Activated naive CD4-positive, alpha-beta T cell treated with anti-CD3 and anti-CD28 coated beads for 36 hours (primary cell): Measurements from ENCODE around the gene ALPK3. TPM values are rescaled to one million over a fixed set of nuclear protein-coding genes. Genes with fewer than 3 reads are reported as not detected.

Source experiments
- CTCF ChIA-PET: fragments of 350-600 bp; sonication (Branson Sonifier 250); formaldehyde crosslinking; loops from one replicate; lab custom pipeline; 2021; ENCODE audit warnings: antibody characterized with exemption; lab: Charles Lee
- DNase-seq: peaks from one replicate; pipeline ENCODE4 v3.0.0-alpha.2; 2020
- H3K27ac Mint-ChIP-seq: one replicate; pipeline ENCODE4 v1.8.0; 2021; ENCODE audit warnings: mild to moderate bottlenecking, mixed read lengths
- H3K27me3 Mint-ChIP-seq: one replicate; pipeline ENCODE4 v1.8.0; 2021; ENCODE audit warnings: low read depth, mixed read lengths
- H3K36me3 Mint-ChIP-seq: one replicate; pipeline ENCODE4 v1.8.0; 2021; ENCODE audit warnings: low read depth, mixed read lengths
- H3K4me1 Mint-ChIP-seq: one replicate; pipeline ENCODE4 v1.8.0; 2021; ENCODE audit warnings: low read depth, mixed read lengths
- H3K4me3 Mint-ChIP-seq: one replicate; pipeline ENCODE4 v1.8.0; 2021; ENCODE audit warnings: mild to moderate bottlenecking, moderate library complexity, mixed read lengths
- H3K9me3 Mint-ChIP-seq: one replicate; pipeline ENCODE4 v1.8.0; 2021; ENCODE audit warnings: mixed read lengths
- intact Hi-C: fragments of 100-400 bp; cut with micrococcal nuclease; formaldehyde crosslinking; loops from one replicate; pipeline ENCODE4 v1.15.1; 2023
- total RNA-seq, 2 experiments: library from RNA; stranded (reverse); gene quantifications; one replicate each; pipeline ENCODE4 v1.2.3, GENCODE V29; 2021

Gene ALPK3
- total RNA-seq, 2 experiments from 2014 or later, result 0.02 to 0.05 TPM

GRCh38 chr15:84858231-84858630, 41.1 kb downstream of the ALPK3 start:
- intact Hi-C loops, result no loop called here
- H3K9me3 Mint-ChIP-seq, result no peaks in the 10 kb centered on the region
- H3K27me3 Mint-ChIP-seq, result no peaks in the 10 kb centered on the region
- H3K36me3 Mint-ChIP-seq, result no peaks in the 10 kb centered on the region
- no peak overlapping the region for H3K4me3 Mint-ChIP-seq
- no peak for DNase-seq
- CTCF ChIA-PET, result no interaction called here
- H3K4me1 Mint-ChIP-seq, result no peaks in the 10 kb centered on the region
- H3K27ac Mint-ChIP-seq, result no peak overlapping the region

- Mint-ChIP-seq H3K4me3 (no peak overlapping the region), H3K27ac (no peak overlapping the region), H3K9me3 (no peaks in the 10 kb centered on the region), H3K27me3 (no peaks in the 10 kb centered on the region), H3K36me3 (no peaks in the 10 kb centered on the region), H3K4me1 (no peaks in the 10 kb centered on the region)
- CTCF ChIA-PET, result no interaction called here
- DNase-seq, result no peak
- intact Hi-C loops, result no loop called here
These were observed 42.0 kb downstream of the ALPK3 start for GRCh38 chr15:84859144-84859543.

- H3K27me3 Mint-ChIP-seq, result no peaks in the 10 kb centered on the region
These were observed 42.5 kb downstream of the ALPK3 start for GRCh38 chr15:84859651-84860050.

GRCh38 chr15:84861781-84862180, 44.6 kb downstream of the ALPK3 start:
- intact Hi-C loops, result loop anchor here (5.0 kb wide), 1 partner anchor 51 kb away; no protein-coding TSS in a partner anchor
- Mint-ChIP-seq H3K27ac (no peak overlapping the region), H3K9me3 (no peaks in the 10 kb centered on the region), H3K36me3 (no peaks in the 10 kb centered on the region), H3K4me3 (no peak overlapping the region), H3K4me1 (no peaks in the 10 kb centered on the region), H3K27me3 (no peaks in the 10 kb centered on the region)
- no peak for DNase-seq
- CTCF ChIA-PET, result no interaction called here

More at GRCh38 chr15:84859651-84860050, 42.5 kb downstream of the ALPK3 start:
- Mint-ChIP-seq H3K36me3 (no peaks in the 10 kb centered on the region), H3K27ac (no peak overlapping the region), H3K4me1 (no peaks in the 10 kb centered on the region), H3K9me3 (no peaks in the 10 kb centered on the region), H3K4me3 (no peak overlapping the region)
- CTCF ChIA-PET, result no interaction called here
- DNase-seq, result no peak
- intact Hi-C loops, result loop anchor here (5.0 kb wide), 1 partner anchor 53 kb away; no protein-coding TSS in a partner anchor

- CTCF ChIA-PET, result no interaction called here
- H3K4me3 Mint-ChIP-seq, result no peak overlapping the region
- H3K27ac Mint-ChIP-seq, result no peak overlapping the region
- intact Hi-C loops, result loop anchor here (5.0 kb wide), 1 partner anchor 50 kb away; no protein-coding TSS in a partner anchor
- no peaks in the 10 kb centered on the region for H3K4me1 Mint-ChIP-seq
- no peaks in the 10 kb centered on the region for H3K9me3 Mint-ChIP-seq
- DNase-seq, result no peak
- H3K36me3 Mint-ChIP-seq, result no peaks in the 10 kb centered on the region
- no peaks in the 10 kb centered on the region for H3K27me3 Mint-ChIP-seq
These were observed 45.2 kb downstream of the ALPK3 start for GRCh38 chr15:84862214-84862975.

- H3K27ac Mint-ChIP-seq, result no peak overlapping the region
- no peaks in the 10 kb centered on the region for H3K27me3 Mint-ChIP-seq
- no peaks in the 10 kb centered on the region for H3K9me3 Mint-ChIP-seq
- no peaks in the 10 kb centered on the region for H3K4me1 Mint-ChIP-seq
- no peaks in the 10 kb centered on the region for H3K36me3 Mint-ChIP-seq
- CTCF ChIA-PET, result interaction anchor here (0.6 to 1.3 kb wide), 3 partner anchors 12 to 64 kb away, joined by 4 to 5 read pairs (median 4); no protein-coding TSS in a partner anchor
- intact Hi-C loops, result loop anchor here (5.0 kb wide), 1 partner anchor 48 kb away; no protein-coding TSS in a partner anchor
- DNase-seq, result no peak
- no peak overlapping the region for H3K4me3 Mint-ChIP-seq
These were observed 46.6 kb downstream of the ALPK3 start for GRCh38 chr15:84863565-84864443.

GRCh38 chr15:84864444-84864795, 47.3 kb downstream of the ALPK3 start:
- CTCF ChIA-PET, result interaction anchor here (1.0 to 1.3 kb wide), 2 partner anchors 14 to 64 kb away, joined by 4 to 5 read pairs; no protein-coding TSS in a partner anchor
- Mint-ChIP-seq H3K36me3 (no peaks in the 10 kb centered on the region), H3K27me3 (no peaks in the 10 kb centered on the region), H3K9me3 (no peaks in the 10 kb centered on the region), H3K4me1 (no peaks in the 10 kb centered on the region), H3K4me3 (no peak overlapping the region), H3K27ac (no peak overlapping the region)
- no peak for DNase-seq
- intact Hi-C loops, result loop anchor here (5.0 kb wide), 1 partner anchor 48 kb away; no protein-coding TSS in a partner anchor

- no peak for DNase-seq
- Mint-ChIP-seq H3K27me3 (no peaks in the 10 kb centered on the region), H3K9me3 (no peaks in the 10 kb centered on the region), H3K36me3 (no peaks in the 10 kb centered on the region), H3K27ac (no peak overlapping the region), H3K4me3 (no peak overlapping the region), H3K4me1 (no peaks in the 10 kb centered on the region)
- CTCF ChIA-PET, result interaction anchor here (1.2 to 1.4 kb wide), 2 partner anchors 11 to 63 kb away, joined by 3 to 4 read pairs; no protein-coding TSS in a partner anchor
- intact Hi-C loops, result no loop called here
These were observed 48.0 kb downstream of the ALPK3 start for GRCh38 chr15:84865074-84865569.

- DNase-seq, result no peak
- Mint-ChIP-seq H3K4me1 (no peaks in the 10 kb centered on the region), H3K4me3 (no peak overlapping the region), H3K9me3 (no peaks in the 10 kb centered on the region), H3K36me3 (no peaks in the 10 kb centered on the region), H3K27ac (no peak overlapping the region), H3K27me3 (no peaks in the 10 kb centered on the region)
- CTCF ChIA-PET, result no interaction called here
- intact Hi-C loops, result no loop called here
These were observed 51.1 kb downstream of the ALPK3 start for GRCh38 chr15:84868037-84868880.

GRCh38 chr15:84869510-84869909, 52.4 kb downstream of the ALPK3 start:
- intact Hi-C loops, result no loop called here
- Mint-ChIP-seq H3K36me3 (no peaks in the 10 kb centered on the region), H3K4me1 (no peaks in the 10 kb centered on the region), H3K27me3 (no peaks in the 10 kb centered on the region), H3K27ac (no peak overlapping the region), H3K4me3 (no peak overlapping the region), H3K9me3 (no peaks in the 10 kb centered on the region)
- CTCF ChIA-PET, result interaction anchor here (1.6 kb wide), 1 partner anchor 24 kb away, joined by 3 read pairs; no protein-coding TSS in a partner anchor
- DNase-seq, result no peak

- Mint-ChIP-seq H3K9me3 (no peaks in the 10 kb centered on the region), H3K36me3 (no peaks in the 10 kb centered on the region), H3K27me3 (no peaks in the 10 kb centered on the region), H3K4me1 (no peaks in the 10 kb centered on the region), H3K4me3 (no peak overlapping the region), H3K27ac (no peak overlapping the region)
- CTCF ChIA-PET, result interaction anchor here (0.7 to 1.6 kb wide), 3 partner anchors 10 to 53 kb away, joined by 3 to 5 read pairs (median 3); no protein-coding TSS in a partner anchor
- intact Hi-C loops, result loop anchor here (2.0 kb wide), 2 partner anchors 217 to 273 kb away; partner anchors contain the start of gene WDR73
- DNase-seq, result peak; percentile 30
These were observed 54.4 kb downstream of the ALPK3 start for GRCh38 chr15:84871428-84871985.
